Measurements from ENCODE around the gene FOXN4. TPM values are rescaled to one million over a fixed set of nuclear protein-coding genes. Genes with fewer than 3 reads are reported as not detected.

Gene FOXN4
- total and polyA plus RNA-seq, 9 of the 15 experiments (the other 6 are each of a cell fraction or from before 2014, with no cell fraction given): not detected

- no peak for FAIRE-seq
- TF ChIP-seq HDAC2 (IDR thresholded peaks at IDR 0.05): no peak
- TF ChIP-seq REST (IDR thresholded peaks at IDR 0.05; ENCODE audit: borderline replicate concordance): peak; percentile 79
- 0 out of 2 replicates have a peak, but pooled peaks have one; percentile 41 for TF ChIP-seq REST (CRISPR knock-in tag; IDR thresholded peaks at IDR 0.05; ENCODE audit: low read depth)
- no peaks in the 10 kb centered on the region for H3K36me3 ChIP-seq (ENCODE audit: control insufficient read depth, insufficient read depth, low read length)
- ATAC-seq: no peak
- H4K20me1 ChIP-seq (replicated peaks; ENCODE audit: control insufficient read depth, insufficient read depth, low read length): peaks cover 9% of the 10 kb centered on the region; the same call in 1 of the 2 replicates
- H3K27ac ChIP-seq (ENCODE audit: extremely low read depth, low read depth, low read length): no peak overlapping the region
- BruUV-seq (replicated peaks): no TSS peak
- no peak overlapping the region for H2AFZ ChIP-seq (ENCODE audit: low read depth, low read length)
- no peak overlapping the region; a peak in 1 of 4 replicates for H3K9ac ChIP-seq (ENCODE audit: insufficient read depth in 1 of 2, low read depth in 2 of 2, low read length in 2 of 2)
- CTCF ChIA-PET (ENCODE audit: low intra/inter-chr PET ratio): no interaction called here
- no peaks in the 10 kb centered on the region for H3K79me2 ChIP-seq (ENCODE audit: control insufficient read depth, insufficient read depth, low read length)
- H3K4me1 ChIP-seq (replicated peaks in 1 of 2; ENCODE audit: control insufficient read depth in 2 of 2, insufficient read depth in 2 of 2, low read length in 2 of 2): no peaks in the 10 kb centered on the region
- in situ Hi-C loops (cut with MboI): no loop called here
- no peak overlapping the region for H3K4me3 ChIP-seq
- intact Hi-C loops (cut with micrococcal nuclease): loop anchor here (5.0 kb wide), 1 partner anchor 127 kb away; no protein-coding TSS in a partner anchor
- H3K9me3 ChIP-seq (replicated peaks; ENCODE audit: control insufficient read depth, insufficient read depth, low read depth, low read length): no peaks in the 10 kb centered on the region; the same call in 1 of the 2 replicates
- POLR2A ChIA-PET: no interaction called here
- under 1% methylated on average over 16 of the region's 16 CpGs for WGBS (ENCODE audit: insufficient coverage, low coverage, missing lambda C conversion rate)
- H3K4me2 ChIP-seq (ENCODE audit: insufficient read depth, low read length): no peak overlapping the region
- peaks cover 5% of the 10 kb centered on the region for H3K9me1 ChIP-seq (ENCODE audit: control insufficient read depth, insufficient read depth, low read length)
- H3K27me3 ChIP-seq (ENCODE audit: control insufficient read depth in 2 of 2, insufficient read depth in 2 of 2, low read length in 2 of 2): peaks cover 4 to 19% of the 10 kb centered on the region in 2 experiments; a peak in 3 of 5 replicates
- DNase-seq (ENCODE audit: extremely low read depth in 1 of 4, low spot score in 3 of 4): no peak
These were observed 50.2 kb downstream of the FOXN4 start for GRCh38 chr12:109258607-109259544.
